HepG2 (cell line): Measurements from ENCODE around the gene SLC30A4. TPM values are rescaled to one million over a fixed set of nuclear protein-coding genes. Genes with fewer than 3 reads are reported as not detected.

Source experiments
- ATAC-seq: fragments of 200-7000 bp; cut with Tn5 transposase; 3 replicates; pipeline ENCODE4 v1.9.1; 2020; ENCODE audit warnings: mild to moderate bottlenecking, moderate library complexity
- BruUV-seq: library from RNA; stranded (reverse); fragments of 400-500 nt; replicated peaks from 2 replicates; lab custom pipeline; 2021; lab: Mats Ljungman, UMichigan
- CTCF ChIA-PET: fragments of 300-600 bp; formaldehyde crosslinking; extraction: SDS; loops from one replicate; lab custom pipeline; 2021; ENCODE audit warnings: low total read pairs, inconsistent platforms, low intra/inter-chr PET ratio; lab: Yijun Ruan, JAX
- POLR2A ChIA-PET: fragments of 350-600 bp; sonication (Branson Sonifier 250); formaldehyde crosslinking; loops from one replicate; lab custom pipeline; 2020; ENCODE audit warnings: antibody characterized with exemption, inconsistent platforms; lab: Yijun Ruan, JAX
- DNase-seq: peaks from one replicate; pipeline ENCODE4 v3.0.0-alpha.2; 2015; ENCODE audit warnings: low spot score
- FAIRE-seq: peaks from 3 replicates; lab custom pipeline; 2011; peaks lifted over from hg19 to GRCh38; lab: Jason Lieb, UNC
- H2AFZ ChIP-seq: one replicate; pipeline ENCODE4 v1.6.1; 2011; ENCODE audit warnings: low read length, inconsistent platforms
- H3K27ac ChIP-seq: fragments of 300-600 bp; 3 replicates; pipeline ENCODE4 v1.8.0; 2011; ENCODE audit warnings: mixed run types, mild to moderate bottlenecking, mixed read lengths, low read length, inconsistent platforms; ENCODE audit not compliant: insufficient read depth; ENCODE audit errors: extremely low read length
- H3K27me3 ChIP-seq, 2 experiments: fragments of 200-600 bp in 1 of 2; 2 replicates in 1 of 2; 3 replicates in 1 of 2; pipeline versions ENCODE4 v1.6.0 to v1.8.0; 2011; ENCODE audit warnings: low read length in 2 of 2, mild to moderate bottlenecking in 2 of 2, moderate library complexity in 2 of 2, inconsistent platforms in 1 of 2; ENCODE audit not compliant: insufficient read depth in 2 of 2, control insufficient read depth in 1 of 2
- H3K36me3 ChIP-seq, 2 experiments: fragments of 200-600 bp in 1 of 2; replicated peaks in 1 of 2; 2 replicates in 1 of 2; 3 replicates in 1 of 2; pipeline versions ENCODE4 v1.5.1 to v1.8.0; 2011; ENCODE audit warnings: low read length in 2 of 2, inconsistent platforms in 1 of 2; ENCODE audit not compliant: insufficient read depth in 2 of 2, control insufficient read depth in 1 of 2
- H3K4me1 ChIP-seq: 2 replicates; pipeline ENCODE4 v1.5.1; 2012; ENCODE audit warnings: low read length, inconsistent platforms; ENCODE audit not compliant: insufficient read depth
- H3K4me2 ChIP-seq: 2 replicates; pipeline ENCODE4 v1.6.0; 2011; ENCODE audit warnings: low read depth, low read length, inconsistent platforms
- H3K4me3 ChIP-seq, 3 experiments: fragments of 200-600 bp in 1 of 3; sonication (generic), shearing (Covaris generic) in 1 of 3; replicated peaks in 1 of 3; 2 replicates each; pipeline ENCODE4 v1.5.1; 2011 to 2016; ENCODE audit warnings: low read length in 3 of 3, inconsistent platforms in 2 of 3, low read depth in 2 of 3, mild to moderate bottlenecking in 2 of 3, control low read depth in 1 of 3, mixed read lengths in 1 of 3; ENCODE audit not compliant: insufficient read depth in 1 of 3
- H3K79me2 ChIP-seq: one replicate; pipeline ENCODE4 v1.6.1; 2011; ENCODE audit warnings: low read length, inconsistent platforms; ENCODE audit not compliant: insufficient read depth
- H3K9ac ChIP-seq: 2 replicates; pipeline ENCODE4 v1.6.0; 2011; ENCODE audit warnings: mild to moderate bottlenecking, low read depth, low read length, inconsistent platforms; ENCODE audit not compliant: insufficient read depth
- H3K9me3 ChIP-seq: 2 replicates; pipeline ENCODE4 v1.5.1; 2012; ENCODE audit warnings: mild to moderate bottlenecking, low read length
- H4K20me1 ChIP-seq: 2 replicates; pipeline ENCODE4 v1.6.0; 2011; ENCODE audit warnings: inconsistent platforms, mild to moderate bottlenecking, low read length, moderate library complexity; ENCODE audit not compliant: insufficient read depth
- ARNTL ChIP-seq: sonication (generic); formaldehyde crosslinking; IDR thresholded peaks from 2 replicates; pipeline ENCODE4 v1.4.0; 2020; ENCODE audit warnings: mild to moderate bottlenecking, missing genetic modification reagents
- MAFF ChIP-seq: IDR thresholded peaks from 2 replicates; pipeline ENCODE4 v1.6.1; 2011; ENCODE audit warnings: low read depth, low read length, improper control_type of control experiment
- MAFK ChIP-seq, 2 experiments: IDR thresholded peaks in 1 of 2; conservative IDR thresholded peaks in 1 of 2; 2 replicates each; pipeline ENCODE4 v1.6.1; 2011; ENCODE audit warnings: improper control_type of control experiment in 2 of 2, low read length in 2 of 2
- NFE2L2 ChIP-seq: fragments of 150-350 bp; IDR thresholded peaks from 2 replicates; pipeline ENCODE4 v1.6.1; 2014; ENCODE audit warnings: low read length
- PBX3 ChIP-seq: sonication (generic); formaldehyde crosslinking; IDR thresholded peaks from 2 replicates; pipeline ENCODE4 v1.8.1; 2023; ENCODE audit warnings: missing genetic modification reagents, inconsistent platforms, borderline replicate concordance
- RAD51 ChIP-seq: fragments of 450-650 bp; IDR thresholded peaks from 2 replicates; pipeline ENCODE4 v1.6.1; 2016; ENCODE audit warnings: borderline replicate concordance
- ZNF234 ChIP-seq: sonication (generic); formaldehyde crosslinking; conservative IDR thresholded peaks from 2 replicates; pipeline ENCODE4 v1.5.1; 2020; ENCODE audit warnings: mild to moderate bottlenecking, missing genetic modification reagents
- ZSCAN30 ChIP-seq: sonication (generic); formaldehyde crosslinking; IDR thresholded peaks from 2 replicates; pipeline ENCODE4 v1.5.0; 2020; ENCODE audit warnings: mild to moderate bottlenecking, missing genetic modification reagents
- WGBS: methylation state at CpG from one replicate; pipeline ENCODE4 v1.1.6; 2017; ENCODE audit warnings: low lambda C conversion rate; 5-methylcytosine and 5-hydroxymethylcytosine counted together
- in situ Hi-C: cut with HindIII; loops from 2 replicates; pipeline ENCODE4 v1.10.0; 2017; ENCODE audit warnings: low pct_unique_long_range_greater_than_20kb; ENCODE audit not compliant: extremely low pct_ligation_motif_present
- intact Hi-C: fragments of 100-400 bp; cut with micrococcal nuclease; formaldehyde crosslinking; loops from one replicate; pipeline ENCODE4 v1.10.0; 2022; ENCODE audit not compliant: unreplicated experiment
- polyA plus RNA-seq, 8 experiments: library from polyadenylated mRNA; depleted of rRNA in 3 of 8; stranded (reverse) in 7 of 8; unstranded in 1 of 8; fragments of >200 nt; fragmentation: Illumina TruSeq in 4 of 8; extraction: Trizol in 4 of 8; gene quantifications; 2 replicates each; pipeline versions ENCODE4 v1.2.1 to v1.2.3, GENCODE V29; 2011 to 2016; ENCODE audit warnings: low read depth in 4 of 8, missing spikeins in 1 of 8, mixed read lengths in 1 of 8; ENCODE audit not compliant: insufficient read depth in 1 of 8
- total RNA-seq, 5 experiments: library from RNA; depleted of rRNA; stranded (reverse); fragments of >200 nt; fragmentation: Illumina TruSeq; extraction: Trizol; gene quantifications; 2 replicates each; pipeline ENCODE4 v1.2.3, GENCODE V29; 2016; ENCODE audit warnings: low read depth in 1 of 5

SLC30A4 gene
- total and polyA plus RNA-seq, 2 of the 13 experiments (the other 11 are each of a cell fraction or from before 2014, with no cell fraction given): 0.01 to 0.04 TPM

GRCh38 chr15:45495588-45495987 lies 27.0 kb downstream of the SLC30A4 start:
- 24% methylated on average over 3 of the region's 3 CpGs for WGBS
- H2AFZ ChIP-seq: no peak overlapping the region
- no peaks in the 10 kb centered on the region for H4K20me1 ChIP-seq
- no TSS peak for BruUV-seq
- no peak for TF ChIP-seq PBX3 (CRISPR knock-in tag)
- TF ChIP-seq ZNF234 (CRISPR knock-in tag): no peak
- no peak for TF ChIP-seq ARNTL (CRISPR knock-in tag)
- no peak for TF ChIP-seq NFE2L2
- TF ChIP-seq, all 625 proteins: peak for 0
- FAIRE-seq (no peak), ATAC-seq (no peak), DNase-seq (no peak)
- no peak overlapping the region for H3K4me3 ChIP-seq
- no peak overlapping the region for H3K27ac ChIP-seq
- intact Hi-C loops: no loop called here
- no peaks in the 10 kb centered on the region for H3K27me3 ChIP-seq
- no peak overlapping the region for H3K4me2 ChIP-seq
- no peaks in the 10 kb centered on the region for H3K79me2 ChIP-seq
- ChIA-PET POLR2A (no interaction called here), CTCF (no interaction called here)
- no peaks in the 10 kb centered on the region for H3K36me3 ChIP-seq
- H3K9me3 ChIP-seq: no peaks in the 10 kb centered on the region
- no peaks in the 10 kb centered on the region for H3K4me1 ChIP-seq
- in situ Hi-C loops: no loop called here
- H3K9ac ChIP-seq: no peak overlapping the region

- Histone ChIP-seq H3K4me2 (no peak overlapping the region), H3K4me1 (no peaks in the 10 kb centered on the region), H3K27ac (no peak overlapping the region), H3K9me3 (no peaks in the 10 kb centered on the region), H3K27me3 (no peaks in the 10 kb centered on the region; a peak in 1 of 5 replicates), H4K20me1 (no peaks in the 10 kb centered on the region), H3K4me3 (no peak overlapping the region), H2AFZ (no peak overlapping the region), H3K9ac (no peak overlapping the region), H3K36me3 (no peaks in the 10 kb centered on the region), H3K79me2 (no peaks in the 10 kb centered on the region)
- TF ChIP-seq MAFF (peak; percentile 72), ZSCAN30 (CRISPR knock-in tag) (no peak), RAD51 (no peak), MAFK (conservative IDR thresholded peaks at IDR 0.05 in 1 of 2, IDR thresholded peaks at IDR 0.05 in 1 of 2; ENCODE audit: low read length in 2 of 2) (peak; percentile 59 to 84)
- intact Hi-C loops (no loop called here), in situ Hi-C loops (no loop called here)
- 0% methylated on average over 1 of the region's 1 CpG for WGBS
- BruUV-seq: no TSS peak
- no peak for FAIRE-seq
- ChIA-PET CTCF (no interaction called here), POLR2A (no interaction called here)
- ATAC-seq: no peak
- DNase-seq: no peak
Observed at GRCh38 chr15:45489690-45490238, 32.8 kb downstream of the SLC30A4 start.
